HEK293 (cell line): ENCODE results near the gene USP35.

Source experiments
- CTCF ChIA-PET: fragments of 350-600 bp; formaldehyde crosslinking; extraction: SDS; loops from one replicate; lab custom pipeline; 2021; ENCODE audit warnings: antibody characterized with exemption; lab: Yijun Ruan, JAX
- POLR2A ChIA-PET: fragments of 300-600 bp; formaldehyde crosslinking; extraction: SDS; loops from one replicate; lab custom pipeline; 2020; ENCODE audit warnings: antibody characterized with exemption, inconsistent platforms; lab: Yijun Ruan, JAX
- H3K27ac ChIP-seq: fragments of 200-500 bp; sonication (Bioruptor generic); 2 replicates; pipeline ENCODE4 v1.5.1; 2014; ENCODE audit warnings: low read depth, low read length, control low read depth, inconsistent platforms; ENCODE audit errors: extremely low read depth
- H3K36me3 ChIP-seq, 2 experiments: fragments of 200-500 bp in 1 of 2; sonication (Bioruptor generic) in 1 of 2; 1 replicate in 1 of 2; 2 replicates in 1 of 2; pipeline ENCODE4 v1.5.1; 2014 to 2017; ENCODE audit warnings: inconsistent platforms in 2 of 2, low read length in 2 of 2; ENCODE audit not compliant: control insufficient read depth in 2 of 2, insufficient read depth in 1 of 2
- H3K4me1 ChIP-seq: fragments of 200-500 bp; sonication (Bioruptor generic); 2 replicates; pipeline ENCODE4 v1.5.1; 2014; ENCODE audit warnings: mild to moderate bottlenecking, low read length, inconsistent platforms; ENCODE audit not compliant: control insufficient read depth, insufficient read depth
- H3K4me3 ChIP-seq: 2 replicates; pipeline ENCODE4 v1.5.1; 2011; ENCODE audit warnings: low read depth, mild to moderate bottlenecking, control low read depth, low read length, moderate library complexity
- H3K9me3 ChIP-seq: fragments of 200-500 bp; sonication (Bioruptor generic); 2 replicates; pipeline ENCODE4 v1.5.1; 2014; ENCODE audit warnings: low read depth, low read length, inconsistent platforms; ENCODE audit not compliant: control insufficient read depth, insufficient read depth
- EGR2 ChIP-seq: fragments of 450-650 bp; formaldehyde crosslinking; IDR thresholded peaks from 2 replicates; pipeline ENCODE4 v1.5.1; 2016; ENCODE audit warnings: low read depth, missing biosample characterization, missing genetic modification characterization
- HOXA7 ChIP-seq: sonication (generic); formaldehyde crosslinking; IDR thresholded peaks from 2 replicates; pipeline ENCODE4 v1.8.1; 2022; ENCODE audit warnings: missing genetic modification reagents, borderline replicate concordance
- MYNN ChIP-seq: fragments of 450-650 bp; formaldehyde crosslinking; IDR thresholded peaks from 2 replicates; pipeline ENCODE4 v1.5.1; 2016; ENCODE audit warnings: missing biosample characterization, missing genetic modification characterization, borderline replicate concordance
- PRDM6 ChIP-seq: fragments of 450-650 bp; formaldehyde crosslinking; IDR thresholded peaks from 2 replicates; pipeline ENCODE4 v1.5.1; 2017; ENCODE audit warnings: missing biosample characterization, missing genetic modification characterization
- SP2 ChIP-seq: fragments of 450-650 bp; formaldehyde crosslinking; IDR thresholded peaks from 2 replicates; pipeline ENCODE4 v1.5.1; 2016; ENCODE audit warnings: missing biosample characterization, missing genetic modification characterization
- YY1 ChIP-seq: fragments of 450-650 bp; formaldehyde crosslinking; IDR thresholded peaks from 2 replicates; pipeline ENCODE4 v1.5.1; 2018; ENCODE audit warnings: missing biosample characterization, missing genetic modification characterization
- ZBTB17 ChIP-seq: fragments of 450-650 bp; formaldehyde crosslinking; IDR thresholded peaks from 2 replicates; pipeline ENCODE4 v1.5.1; 2016; ENCODE audit warnings: missing biosample characterization, missing genetic modification characterization
- ZBTB20 ChIP-seq: fragments of 450-650 bp; formaldehyde crosslinking; IDR thresholded peaks from 2 replicates; pipeline ENCODE4 v1.5.1; 2016; ENCODE audit warnings: missing biosample characterization, missing genetic modification characterization
- ZBTB44 ChIP-seq: fragments of 450-650 bp; IDR thresholded peaks from 2 replicates; pipeline ENCODE4 v1.5.1; 2018; ENCODE audit warnings: missing biosample characterization, mild to moderate bottlenecking, missing genetic modification characterization
- ZBTB49 ChIP-seq: fragments of 450-650 bp; formaldehyde crosslinking; IDR thresholded peaks from 2 replicates; pipeline ENCODE4 v1.5.1; 2016; ENCODE audit warnings: missing biosample characterization, missing genetic modification characterization, low read depth
- ZEB2 ChIP-seq: fragments of 450-650 bp; formaldehyde crosslinking; IDR thresholded peaks from 2 replicates; pipeline ENCODE4 v1.5.1; 2016; ENCODE audit warnings: missing biosample characterization, missing genetic modification characterization
- ZNF132 ChIP-seq: fragments of 450-650 bp; formaldehyde crosslinking; IDR thresholded peaks from 2 replicates; pipeline ENCODE4 v1.5.1; 2017; ENCODE audit warnings: missing biosample characterization, missing genetic modification characterization, borderline replicate concordance
- ZNF292 ChIP-seq: fragments of 450-650 bp; formaldehyde crosslinking; IDR thresholded peaks from 2 replicates; pipeline ENCODE4 v1.5.1; 2016; ENCODE audit warnings: low read depth, missing biosample characterization, missing genetic modification characterization, borderline replicate concordance
- ZNF350 ChIP-seq: fragments of 450-650 bp; formaldehyde crosslinking; IDR thresholded peaks from 2 replicates; pipeline ENCODE4 v1.5.0; 2017; ENCODE audit warnings: missing biosample characterization, mild to moderate bottlenecking, missing genetic modification characterization
- ZNF398 ChIP-seq: fragments of 450-650 bp; formaldehyde crosslinking; IDR thresholded peaks from 2 replicates; pipeline ENCODE4 v1.5.1; 2017; ENCODE audit warnings: missing biosample characterization, missing genetic modification characterization
- ZNF404 ChIP-seq: fragments of 450-650 bp; formaldehyde crosslinking; IDR thresholded peaks from 2 replicates; pipeline ENCODE4 v1.5.1; 2017; ENCODE audit warnings: missing biosample characterization, missing genetic modification characterization
- ZNF433 ChIP-seq: fragments of 450-650 bp; formaldehyde crosslinking; IDR thresholded peaks from 2 replicates; pipeline ENCODE4 v1.5.1; 2016; ENCODE audit warnings: missing biosample characterization, missing genetic modification characterization, low read depth
- ZNF560 ChIP-seq: fragments of 450-650 bp; formaldehyde crosslinking; IDR thresholded peaks from 2 replicates; pipeline ENCODE4 v1.5.1; 2017; ENCODE audit warnings: missing biosample characterization, missing genetic modification characterization, borderline replicate concordance
- ZNF843 ChIP-seq: fragments of 450-650 bp; formaldehyde crosslinking; IDR thresholded peaks from 2 replicates; pipeline ENCODE4 v1.5.1; 2016; ENCODE audit warnings: missing biosample characterization, missing genetic modification characterization
- ZSCAN30 ChIP-seq: fragments of 450-650 bp; IDR thresholded peaks from 2 replicates; pipeline ENCODE4 v1.5.1; 2018; ENCODE audit warnings: missing biosample characterization, mild to moderate bottlenecking, missing genetic modification characterization, moderate library complexity

USP35 gene

GRCh38 chr11:78202733-78203167 lies 14.0 kb downstream of the USP35 start:
- no peaks in the 10 kb centered on the region for H3K9me3 ChIP-seq
- POLR2A ChIA-PET = no interaction called here
- CTCF ChIA-PET = no interaction called here
- no peak overlapping the region for H3K4me3 ChIP-seq
- H3K27ac ChIP-seq = no peak overlapping the region
- no peaks in the 10 kb centered on the region for H3K4me1 ChIP-seq
- TF ChIP-seq ZNF292 (tag by site-specific recombination) (no peak), EGR2 (0 out of 2 replicates have a peak, but pooled peaks have one; percentile 29), ZBTB20 (tag by site-specific recombination) (no peak)
- H3K36me3 ChIP-seq = peaks cover 0 to 69% of the 10 kb centered on the region in 2 experiments; a peak in 1 of 3 replicates

- CTCF ChIA-PET = no interaction called here
- POLR2A ChIA-PET = no interaction called here
- no peak for TF ChIP-seq PRDM6 (tag by site-specific recombination)
- TF ChIP-seq ZNF350 = no peak
- peaks cover 0 to 69% of the 10 kb centered on the region in 2 experiments; a peak in 1 of 3 replicates for H3K36me3 ChIP-seq
- H3K27ac ChIP-seq = no peak overlapping the region
- no peak overlapping the region for H3K4me3 ChIP-seq
- H3K9me3 ChIP-seq = no peaks in the 10 kb centered on the region
- H3K4me1 ChIP-seq = no peaks in the 10 kb centered on the region
These were observed 14.5 kb downstream of the USP35 start for GRCh38 chr11:78203184-78203583.

GRCh38 chr11:78205256-78205655 lies 16.5 kb downstream of the USP35 start:
- H3K4me1 ChIP-seq = no peaks in the 10 kb centered on the region
- ChIA-PET CTCF (no interaction called here), POLR2A (no interaction called here)
- H3K36me3 ChIP-seq = peaks cover 0 to 69% of the 10 kb centered on the region in 2 experiments; a peak in 1 of 3 replicates
- no peaks in the 10 kb centered on the region for H3K9me3 ChIP-seq
- no peak overlapping the region for H3K27ac ChIP-seq
- no peak for TF ChIP-seq ZBTB17 (tag by site-specific recombination)
- no peak for TF ChIP-seq MYNN (tag by site-specific recombination)
- TF ChIP-seq ZNF398 (tag by site-specific recombination) = no peak
- no peak for TF ChIP-seq YY1
- no peak for TF ChIP-seq ZNF132
- no peak for TF ChIP-seq ZBTB44 (tag by site-specific recombination)
- TF ChIP-seq ZEB2 (tag by site-specific recombination) = no peak
- TF ChIP-seq HOXA7 (CRISPR knock-in tag) = no peak
- TF ChIP-seq ZNF404 (tag by site-specific recombination) = no peak
- TF ChIP-seq ZNF843 (tag by site-specific recombination) = no peak
- no peak for TF ChIP-seq ZSCAN30
- no peak for TF ChIP-seq ZNF433 (tag by site-specific recombination)
- TF ChIP-seq ZNF560 = no peak
- TF ChIP-seq ZBTB49 (tag by site-specific recombination) = no peak
- TF ChIP-seq SP2 (tag by site-specific recombination) = no peak
- H3K4me3 ChIP-seq = no peak overlapping the region
